Ectodermal cell (in vitro differentiated cells): Measurements from ENCODE around the gene PABPN1.
A peak's percentile ranks its signal among the peaks of the same experiment; 100 is the strongest.
"Not testable (repeated sequence)": the region's sequence is repeated elsewhere in the genome, so short reads cannot be mapped to it uniquely, and the experiment has no call there.

ENCODE experiments used
- H3K27ac ChIP-seq: 2 replicates; pipeline ENCODE4 v1.7.0; 2013; ENCODE audit warnings: mild to moderate bottlenecking, low read depth, low read length; ENCODE audit not compliant: insufficient read depth, poor library complexity, severe bottlenecking
- H3K27me3 ChIP-seq: 2 replicates; pipeline ENCODE4 v1.7.0; 2013; ENCODE audit warnings: mild to moderate bottlenecking, low read length; ENCODE audit not compliant: insufficient read depth, control insufficient read depth, poor library complexity, severe bottlenecking
- H3K36me3 ChIP-seq: one replicate; pipeline ENCODE4 v1.7.0; 2013; ENCODE audit warnings: low read length; ENCODE audit not compliant: control insufficient read depth, insufficient read depth
- H3K4me1 ChIP-seq: one replicate; pipeline ENCODE4 v1.7.0; 2013; ENCODE audit warnings: low read length; ENCODE audit not compliant: control insufficient read depth, insufficient read depth
- H3K4me3 ChIP-seq: 2 replicates; pipeline ENCODE4 v1.7.0; 2013; ENCODE audit warnings: low read depth, low read length, control low read depth; ENCODE audit not compliant: insufficient read depth
- H3K9me3 ChIP-seq: 2 replicates; pipeline ENCODE4 v1.7.0; 2013; ENCODE audit warnings: mild to moderate bottlenecking, low read length, moderate library complexity; ENCODE audit not compliant: control insufficient read depth
- WGBS, 2 experiments: methylation state at CpG; one replicate each; pipeline ENCODE4 v1.1.7; 2013; ENCODE audit warnings: missing lambda C conversion rate in 2 of 2; 5-methylcytosine and 5-hydroxymethylcytosine counted together

The PABPN1 gene

DNA sequence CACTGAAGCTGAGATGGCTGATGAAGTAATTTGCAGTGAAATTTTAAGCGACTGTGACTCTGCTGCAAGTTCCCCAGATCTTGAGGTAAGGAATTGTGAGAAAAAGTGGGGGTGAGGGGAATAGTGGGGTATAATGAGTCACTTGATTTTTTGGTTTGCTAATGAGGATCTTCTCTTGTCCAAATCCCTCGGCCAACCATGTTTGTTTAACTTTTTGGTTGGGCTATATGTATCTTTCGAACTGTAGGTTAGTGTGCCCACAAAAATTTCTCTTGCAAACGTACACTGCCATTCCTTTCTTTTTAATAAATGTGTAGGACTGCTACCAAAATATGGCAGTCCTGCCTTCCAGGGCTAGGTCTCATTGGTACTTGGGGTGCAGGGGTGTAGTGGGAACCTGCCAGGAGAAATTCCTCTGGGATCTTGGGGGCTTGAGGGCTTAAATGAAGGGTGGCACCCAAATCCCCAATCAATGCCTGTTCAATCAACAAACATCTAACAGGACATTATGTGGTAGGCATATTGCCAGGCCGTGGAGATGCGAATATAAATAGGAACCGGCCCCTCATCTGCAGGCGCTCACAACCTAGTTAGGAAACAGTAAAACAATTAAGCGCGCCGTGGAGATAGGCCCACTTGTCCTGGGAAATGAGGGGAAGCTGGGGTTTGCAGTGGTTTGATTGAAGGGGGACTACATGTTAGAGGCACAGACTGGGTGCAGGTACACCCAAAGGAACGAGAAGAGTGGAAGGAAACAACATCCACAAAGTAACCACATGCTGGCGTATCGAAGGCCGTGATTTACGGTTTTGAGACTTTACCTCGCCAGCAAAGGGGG lies 1.3 kb upstream of the PABPN1 start:
- peaks cover 19% of the 10 kb centered on the region for H3K36me3 ChIP-seq
- no peaks in the 10 kb centered on the region for H3K9me3 ChIP-seq
- H3K27ac ChIP-seq, result peak overlapping the region; percentile 83
- H3K4me3 ChIP-seq, result peak overlapping the region; percentile 40
- peaks cover 9% of the 10 kb centered on the region for H3K4me1 ChIP-seq
- 95 to 96% methylated on average over 17 of the region's 17 CpGs for WGBS, 2 experiments
- H3K27me3 ChIP-seq, result no peaks in the 10 kb centered on the region

DNA sequence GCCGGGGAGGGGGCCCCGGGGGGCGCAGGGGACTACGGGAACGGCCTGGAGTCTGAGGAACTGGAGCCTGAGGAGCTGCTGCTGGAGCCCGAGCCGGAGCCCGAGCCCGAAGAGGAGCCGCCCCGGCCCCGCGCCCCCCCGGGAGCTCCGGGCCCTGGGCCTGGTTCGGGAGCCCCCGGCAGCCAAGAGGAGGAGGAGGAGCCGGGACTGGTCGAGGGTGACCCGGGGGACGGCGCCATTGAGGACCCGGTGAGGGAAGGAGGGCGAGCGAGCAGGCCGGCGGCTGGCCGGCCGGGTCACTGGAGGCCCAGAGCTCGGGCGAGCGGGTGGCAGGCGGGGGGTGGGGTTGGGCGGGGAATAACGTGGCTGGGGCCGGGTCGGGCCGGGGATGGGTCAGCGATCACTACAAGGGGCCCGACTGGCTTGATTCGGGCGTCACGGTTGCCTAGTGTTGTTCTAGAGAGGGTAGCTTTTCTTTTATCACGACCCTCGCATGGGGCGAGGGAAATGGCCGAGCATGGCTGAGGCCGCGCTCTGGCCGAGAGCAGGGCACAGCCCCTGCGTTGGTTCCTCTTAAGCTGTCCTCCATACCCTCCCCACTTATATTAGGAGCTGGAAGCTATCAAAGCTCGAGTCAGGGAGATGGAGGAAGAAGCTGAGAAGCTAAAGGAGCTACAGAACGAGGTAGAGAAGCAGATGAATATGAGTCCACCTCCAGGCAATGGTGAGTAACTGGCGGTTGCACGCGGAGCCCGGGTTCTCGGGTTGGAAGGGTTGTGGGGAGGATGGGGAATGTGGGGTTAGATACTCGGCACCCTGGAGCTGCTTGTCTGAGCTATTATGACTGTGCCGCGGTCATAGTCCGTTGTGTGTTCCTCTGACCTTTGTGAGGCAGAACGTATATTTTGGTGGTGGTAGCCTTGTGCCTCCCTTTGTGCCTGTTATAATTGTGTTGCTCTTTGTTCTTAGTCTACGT lies 603 bp downstream of the PABPN1 start:
- Histone ChIP-seq H3K4me1 (peaks cover 9% of the 10 kb centered on the region), H3K27me3 (no peaks in the 10 kb centered on the region), H3K36me3 (peaks cover 26% of the 10 kb centered on the region), H3K27ac (peak overlapping the region; percentile 92), H3K9me3 (no peaks in the 10 kb centered on the region), H3K4me3 (peak overlapping the region; percentile 95)
- WGBS, 2 experiments, result 0% methylated on average over 63 to 64 of the region's 64 CpGs

GRCh38 chr14:23322568-23323517 lies 1.6 kb downstream of the PABPN1 start:
- no peaks in the 10 kb centered on the region for H3K27me3 ChIP-seq
- H3K27ac ChIP-seq, result peak overlapping the region; percentile 63

GRCh38 chr14:23323838-23324454 lies 2.7 kb downstream of the PABPN1 start:
- no peak overlapping the region for H3K27ac ChIP-seq
- H3K4me1 ChIP-seq, result peaks cover 9% of the 10 kb centered on the region
- no peak overlapping the region for H3K4me3 ChIP-seq
- no peaks in the 10 kb centered on the region for H3K9me3 ChIP-seq
- H3K27me3 ChIP-seq, result no peaks in the 10 kb centered on the region
- 94 to 97% methylated on average over 17 to 18 of the region's 18 CpGs for WGBS, 2 experiments
- H3K36me3 ChIP-seq, result peaks cover 26% of the 10 kb centered on the region

More at GRCh38 chr14:23322568-23323517, 1.6 kb downstream of the PABPN1 start:
- WGBS, 2 experiments, result 62 to 65% methylated on average over 10 of the region's 10 CpGs
- H3K4me1 ChIP-seq, result peaks cover 9% of the 10 kb centered on the region
- H3K36me3 ChIP-seq, result peaks cover 26% of the 10 kb centered on the region
- no peaks in the 10 kb centered on the region for H3K9me3 ChIP-seq
- peak overlapping the region; percentile 95 for H3K4me3 ChIP-seq

- 89 to 98% methylated on average over 2 of the region's 2 CpGs for WGBS, 2 experiments
- Histone ChIP-seq H3K27me3 (no peaks in the 10 kb centered on the region), H3K36me3 (peaks cover 26% of the 10 kb centered on the region), H3K9me3 (no peaks in the 10 kb centered on the region), H3K27ac (no peak overlapping the region), H3K4me3 (no peak overlapping the region), H3K4me1 (peaks cover 9% of the 10 kb centered on the region)
Observed at GRCh38 chr14:23324455-23324846, 3.2 kb downstream of the PABPN1 start.

DNA sequence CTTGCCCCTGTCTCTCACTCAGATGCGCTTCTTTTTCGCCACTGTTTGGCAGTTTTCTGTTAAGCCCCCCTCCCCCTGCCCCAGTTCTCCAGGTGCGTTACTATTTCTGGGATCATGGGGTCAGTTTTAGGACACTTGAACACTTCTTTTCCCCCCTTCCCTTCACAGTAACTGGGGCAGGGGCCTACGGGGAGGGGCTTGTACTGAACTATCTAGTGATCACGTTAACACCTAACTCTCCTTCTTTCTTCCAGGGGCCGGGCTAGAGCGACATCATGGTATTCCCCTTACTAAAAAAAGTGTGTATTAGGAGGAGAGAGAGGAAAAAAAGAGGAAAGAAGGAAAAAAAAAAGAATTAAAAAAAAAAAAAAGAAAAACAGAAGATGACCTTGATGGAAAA lies 3.7 kb downstream of the PABPN1 start:
- Histone ChIP-seq H3K27me3 (no peaks in the 10 kb centered on the region), H3K9me3 (no peaks in the 10 kb centered on the region), H3K27ac (no peak overlapping the region), H3K36me3 (peaks cover 26% of the 10 kb centered on the region), H3K4me3 (no peak overlapping the region), H3K4me1 (peaks cover 8% of the 10 kb centered on the region)
- 94 to 96% methylated on average over 4 to 6 of the region's 7 CpGs for WGBS, 2 experiments

- H3K27me3 ChIP-seq, H3K4me3 ChIP-seq, H3K27ac ChIP-seq, H3K4me1 ChIP-seq, H3K9me3 ChIP-seq: not testable (repeated sequence)
- H3K36me3 ChIP-seq, result peaks cover 26% of the 10 kb centered on the region
- 96 to 100% methylated on average over 4 of the region's 5 CpGs for WGBS, 2 experiments
Observed at GRCh38 chr14:23325746-23326145, 4.5 kb downstream of the PABPN1 start.

- Histone ChIP-seq H3K36me3 (peaks cover 26% of the 10 kb centered on the region), H3K27me3 (no peaks in the 10 kb centered on the region), H3K4me3 (no peak overlapping the region), H3K27ac (no peak overlapping the region), H3K4me1 (peaks cover 4% of the 10 kb centered on the region), H3K9me3 (no peaks in the 10 kb centered on the region)
- 89 to 92% methylated on average over 13 of the region's 13 CpGs for WGBS, 2 experiments
Observed at GRCh38 chr14:23326491-23327332, 5.5 kb downstream of the PABPN1 start.
